GM19023 (cell line): Measurements from ENCODE around the gene ITIH1.

Source experiments
- ATAC-seq: cut with Tn5 transposase; IDR thresholded peaks from one replicate; pipeline ENCODE4 v1.9.1; 2021; ENCODE audit warnings: mild to moderate bottlenecking, moderate library complexity; ENCODE audit not compliant: unreplicated experiment

ITIH1 gene

GRCh38 chr3:52813810-52814209 lies 36.4 kb downstream of the ITIH1 start:
- ATAC-seq = no peak

- ATAC-seq = no peak
Measured at GRCh38 chr3:52816199-52816598, 38.8 kb downstream of the ITIH1 start.

GRCh38 chr3:52816654-52817053 lies 39.3 kb downstream of the ITIH1 start:
- ATAC-seq = no peak

- ATAC-seq = no peak
Measured at GRCh38 chr3:52817221-52817620, 39.8 kb downstream of the ITIH1 start.

- ATAC-seq = no peak
Measured at GRCh38 chr3:52817860-52818259, 40.5 kb downstream of the ITIH1 start.

GRCh38 chr3:52819936-52820335 lies 42.5 kb downstream of the ITIH1 start:
- ATAC-seq = no peak

- no peak for ATAC-seq
Measured at GRCh38 chr3:52820736-52821135, 43.3 kb downstream of the ITIH1 start.

GRCh38 chr3:52822363-52822762 lies 45.0 kb downstream of the ITIH1 start:
- no peak for ATAC-seq

- ATAC-seq = no peak
Measured at GRCh38 chr3:52824037-52824436, 46.6 kb downstream of the ITIH1 start.

GRCh38 chr3:52827441-52827840 lies 50.0 kb downstream of the ITIH1 start:
- ATAC-seq = no peak

- no peak for ATAC-seq
Measured at GRCh38 chr3:52827866-52828376, 50.5 kb downstream of the ITIH1 start.

- no peak for ATAC-seq
Measured at GRCh38 chr3:52829482-52829881, 52.1 kb downstream of the ITIH1 start.

- no peak for ATAC-seq
Measured at GRCh38 chr3:52829906-52830463, 52.6 kb downstream of the ITIH1 start.

GRCh38 chr3:52830535-52831258 lies 53.3 kb downstream of the ITIH1 start, which contains the start of gene ITIH4:
TSS of gene ITIH4 (minus strand) at chr3:52830672. CDS start at chr3:52830642, 30 bp downstream.
- ATAC-seq = no peak

GRCh38 chr3:52831500-52832301 lies 54.3 kb downstream of the ITIH1 start:
- ATAC-seq = no peak

GRCh38 chr3:52833202-52833601 lies 55.8 kb downstream of the ITIH1 start:
- no peak for ATAC-seq

GRCh38 chr3:52834871-52835501 lies 57.6 kb downstream of the ITIH1 start, which contains the start of gene MUSTN1:
TSS of gene MUSTN1 (minus strand) at chr3:52835019. CDS start at chr3:52834948, 71 bp downstream.
- ATAC-seq = no peak

GRCh38 chr3:52835766-52836470 lies 58.5 kb downstream of the ITIH1 start:
- no peak for ATAC-seq

GRCh38 chr3:52836471-52836845 lies 59.1 kb downstream of the ITIH1 start:
- no peak for ATAC-seq

- no peak for ATAC-seq
Measured at GRCh38 chr3:52836986-52837385, 59.6 kb downstream of the ITIH1 start.
